ENCODE results near the gene RC3H1.
"Not testable (repeated sequence)": the region's sequence is repeated elsewhere in the genome, so short reads cannot be mapped to it uniquely, and the experiment has no call there.

The RC3H1 gene

GRCh38 chr1:173946380-173946921 is 75.7 kb downstream of the RC3H1 start:
- no peak for DNase-seq

GRCh38 chr1:173937062-173937461 is 85.1 kb downstream of the RC3H1 start:
- DNase-seq, result no peak

- no peak for DNase-seq
These were observed 87.7 kb downstream of the RC3H1 start for GRCh38 chr1:173934440-173934839.

DNA sequence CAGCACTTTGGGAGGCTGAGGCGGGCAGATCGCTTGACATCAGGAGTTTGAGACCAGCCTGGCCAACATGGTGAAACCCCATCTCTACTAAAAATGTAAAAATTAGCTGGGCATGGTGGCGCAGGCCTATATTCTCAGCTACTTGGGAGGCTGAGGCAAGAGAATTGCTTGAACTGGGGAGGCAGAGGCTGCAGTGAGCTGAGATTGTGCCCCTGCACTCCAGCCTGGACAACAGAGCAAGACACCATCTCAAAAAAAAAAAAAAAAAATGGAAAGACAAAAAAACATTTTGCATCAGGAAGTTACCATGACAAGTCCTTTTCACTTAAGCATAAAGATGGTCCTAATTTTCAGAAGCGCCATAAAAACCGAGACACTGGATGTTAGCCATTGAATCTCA is 91.6 kb downstream of the RC3H1 start:
- not testable (repeated sequence) for DNase-seq

DNA sequence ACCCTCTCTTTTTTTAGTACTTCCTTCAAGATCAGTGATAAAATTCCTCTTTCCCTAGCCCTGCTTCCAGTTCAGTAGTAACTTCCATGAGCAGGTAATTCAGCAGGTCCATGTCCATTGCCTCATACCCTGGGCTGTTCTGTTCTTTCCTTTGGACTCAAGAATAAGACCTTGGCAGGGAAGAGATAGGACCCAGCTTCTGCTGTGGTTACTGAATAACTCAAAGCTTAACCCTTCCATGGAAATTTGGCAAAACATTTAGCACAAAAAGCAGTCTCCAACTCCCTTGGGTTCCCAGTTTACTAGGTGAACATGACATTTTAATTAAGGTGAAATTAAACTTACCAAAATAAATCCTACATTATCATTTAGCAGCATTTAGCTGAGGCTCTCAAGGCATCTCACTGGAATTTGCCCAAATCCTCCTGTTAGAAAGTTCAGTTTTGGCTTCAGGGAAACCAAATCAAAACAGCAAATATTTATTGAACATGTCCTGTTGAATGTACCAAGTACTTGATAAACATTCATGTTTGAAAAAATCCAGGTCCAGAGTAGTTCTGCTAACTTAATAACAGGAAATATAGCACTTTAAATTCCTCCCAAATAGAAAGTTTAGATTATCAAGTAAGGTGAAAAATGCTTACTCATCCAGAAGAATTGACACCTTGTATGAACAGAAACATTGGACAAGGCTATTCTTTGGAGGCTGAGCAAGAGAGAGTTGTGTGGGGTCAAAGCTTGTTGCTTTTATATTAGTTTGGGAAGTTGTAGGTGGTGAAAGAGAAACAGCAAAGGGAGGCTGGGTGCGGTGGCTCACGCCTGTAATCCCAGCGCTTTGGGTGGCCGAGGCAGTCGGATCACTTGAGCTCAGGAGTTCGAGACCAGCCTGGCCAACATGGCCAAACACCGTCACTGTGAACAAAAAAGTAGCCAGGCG is 96.6 kb downstream of the RC3H1 start:
- DNase-seq, result no peak

DNA sequence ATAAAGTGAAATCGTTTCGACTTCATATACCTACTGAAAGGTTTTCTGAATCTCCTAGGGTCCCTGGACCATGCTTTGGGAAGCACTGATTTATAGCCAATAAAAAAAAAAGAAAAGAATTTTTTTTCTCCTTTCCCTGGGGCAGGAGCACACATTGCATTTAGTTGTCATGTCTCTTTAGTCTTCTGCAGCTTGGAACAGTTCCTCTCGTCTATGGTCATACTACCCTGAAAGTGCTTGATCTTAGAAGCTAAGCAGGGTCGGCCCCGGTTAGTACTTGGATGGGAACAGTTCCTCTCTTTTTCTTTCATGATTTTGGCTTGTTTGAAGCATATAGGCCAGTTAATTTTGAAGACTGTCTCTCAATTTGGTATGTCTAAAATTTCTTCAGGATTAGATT is 101.3 kb downstream of the RC3H1 start:
- DNase-seq, result no peak

- no peak for DNase-seq
These were observed 104.3 kb downstream of the RC3H1 start for GRCh38 chr1:173917635-173918493.

GRCh38 chr1:173917149-173917548 is 105.0 kb downstream of the RC3H1 start, which contains the start of gene SERPINC1:
TSS of gene SERPINC1 (minus strand) at chr1:173917327. CDS start at chr1:173917259, 68 bp downstream.
- no peak for DNase-seq

DNA sequence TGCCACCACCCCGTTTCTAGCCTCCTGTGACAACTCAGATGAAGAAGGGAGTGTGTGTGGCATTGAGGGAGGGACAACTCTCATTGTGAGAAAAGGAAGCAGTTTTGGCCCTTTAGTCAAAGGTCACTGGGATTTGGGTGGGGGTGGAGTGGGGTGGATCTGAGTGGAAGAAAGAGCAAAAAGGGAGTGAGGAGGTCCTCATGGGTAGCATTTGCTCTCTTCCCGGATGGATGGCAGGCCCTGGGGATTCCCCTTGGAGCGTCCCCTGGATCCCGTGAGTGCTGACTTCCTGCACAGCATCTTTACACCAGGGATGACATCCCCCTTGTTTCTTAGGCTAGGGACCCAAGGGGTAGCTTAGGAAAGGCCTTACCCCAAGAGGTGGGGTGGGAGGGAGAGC is 105.5 kb downstream of the RC3H1 start:
- DNase-seq, result no peak

DNA sequence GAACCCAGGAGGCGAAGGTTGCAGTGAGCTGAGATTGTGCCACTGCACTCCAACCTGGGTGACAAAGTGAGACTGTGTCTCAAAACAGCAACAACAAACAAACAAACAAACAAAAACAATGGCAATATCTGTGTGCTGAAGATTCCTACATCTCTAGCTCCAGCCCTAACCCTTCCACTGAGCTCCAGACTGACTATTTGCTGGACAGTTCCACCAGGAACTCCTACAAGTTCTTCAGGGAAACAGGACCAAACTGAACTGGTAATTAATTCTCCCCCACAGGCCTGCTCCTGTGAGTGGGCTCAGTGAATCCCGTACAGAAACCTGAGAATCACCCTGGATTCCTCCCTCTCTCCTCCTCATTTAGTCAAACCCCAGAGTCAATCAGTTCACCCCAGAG is 106.6 kb downstream of the RC3H1 start:
- no peak for DNase-seq

GRCh38 chr1:173914366-173914871 is 107.7 kb downstream of the RC3H1 start:
- DNase-seq, result no peak

DNA sequence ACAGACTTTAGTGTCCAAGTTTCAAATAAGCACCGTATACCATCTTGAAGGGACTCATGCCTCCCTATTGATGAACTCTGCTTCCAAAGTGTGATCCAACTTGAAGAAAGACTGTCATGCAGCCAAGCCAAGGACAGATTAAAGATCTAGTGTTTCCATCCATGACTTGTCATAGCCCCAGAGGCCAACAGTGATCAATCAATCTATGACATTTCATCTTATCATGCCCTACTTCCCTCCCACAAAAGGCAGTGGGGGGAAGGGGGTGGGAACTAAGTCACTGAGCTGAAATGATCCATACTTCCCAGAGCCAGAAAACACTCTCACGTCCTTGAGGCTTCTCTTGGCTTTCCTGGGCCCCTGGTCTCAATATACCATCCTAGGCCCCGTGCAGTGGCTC is 109.0 kb downstream of the RC3H1 start:
- no peak for DNase-seq

DNA sequence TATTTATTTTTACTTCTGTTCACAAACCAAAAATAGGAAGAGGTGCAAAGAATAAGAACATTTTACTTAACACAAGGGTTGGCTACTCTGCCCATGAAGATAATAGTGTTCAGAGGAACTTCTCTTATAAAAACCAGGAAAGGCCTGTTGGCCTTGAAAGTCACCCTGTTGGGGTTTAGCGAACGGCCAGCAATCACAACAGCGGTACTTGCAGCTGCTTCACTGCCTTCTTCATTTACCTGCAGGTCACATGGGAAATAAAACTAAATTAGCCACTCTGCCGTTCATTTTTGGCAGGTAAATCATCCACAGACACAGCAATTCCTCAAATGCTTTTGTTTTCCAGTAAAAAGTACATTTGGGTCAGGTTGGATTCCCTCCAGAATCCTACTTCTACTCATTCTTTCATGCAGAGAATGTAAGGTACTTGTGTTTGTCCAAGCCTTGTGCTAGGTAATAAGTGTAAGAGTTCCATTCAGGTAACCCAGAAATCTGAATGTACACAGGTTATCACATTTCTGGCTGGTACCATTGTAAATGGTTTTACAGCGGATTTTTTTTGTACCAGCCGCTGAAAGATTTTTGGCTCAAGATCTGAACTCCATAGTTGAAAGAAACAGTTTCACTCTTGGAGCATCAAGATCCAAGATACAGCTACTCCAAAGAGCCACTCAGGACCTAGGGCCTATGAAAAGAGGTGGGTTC is 118.2 kb downstream of the RC3H1 start:
- DNase-seq, result peak; percentile 73

DNA sequence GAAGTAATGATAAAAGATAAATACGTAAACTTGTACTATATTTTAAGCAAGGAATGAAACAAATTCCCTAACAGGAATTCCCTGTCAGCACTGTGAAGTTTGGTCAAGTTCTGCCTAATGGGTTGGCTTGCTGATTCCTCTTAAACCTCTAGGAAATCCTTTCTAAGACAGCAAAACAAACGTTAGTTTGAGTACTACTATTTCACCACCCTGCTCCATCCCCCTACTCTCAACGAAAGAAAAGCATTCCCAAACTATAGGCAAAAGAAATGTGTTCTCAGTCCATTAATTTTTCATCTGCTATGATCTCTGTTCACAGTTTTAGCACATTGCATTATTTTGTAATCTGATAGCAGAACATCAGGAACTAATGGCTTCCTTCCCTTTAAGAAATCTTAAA is 121.2 kb downstream of the RC3H1 start:
- DNase-seq, result no peak

DNA sequence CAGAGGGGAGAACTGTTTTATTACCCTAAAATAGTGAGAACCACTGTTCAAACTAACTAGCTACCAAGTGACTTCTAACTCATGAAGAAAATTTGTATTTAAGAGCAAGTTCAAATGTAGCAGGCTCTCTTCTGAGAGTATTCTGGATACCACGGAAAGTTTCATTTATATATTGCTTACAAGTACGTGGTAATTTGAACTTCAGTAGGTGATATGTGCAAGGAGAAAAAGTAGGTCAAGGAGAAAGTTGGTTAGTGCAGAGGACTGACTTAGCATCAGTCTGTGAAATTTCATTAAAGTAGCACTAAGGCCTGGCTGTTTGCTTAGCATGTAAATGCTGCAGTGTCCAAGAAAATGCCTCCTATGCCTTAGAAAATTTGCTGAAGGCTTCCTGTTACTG is 121.7 kb downstream of the RC3H1 start:
- DNase-seq, result no peak

- DNase-seq, result no peak
These were observed 128.0 kb downstream of the RC3H1 start for GRCh38 chr1:173894189-173894588.

DNA sequence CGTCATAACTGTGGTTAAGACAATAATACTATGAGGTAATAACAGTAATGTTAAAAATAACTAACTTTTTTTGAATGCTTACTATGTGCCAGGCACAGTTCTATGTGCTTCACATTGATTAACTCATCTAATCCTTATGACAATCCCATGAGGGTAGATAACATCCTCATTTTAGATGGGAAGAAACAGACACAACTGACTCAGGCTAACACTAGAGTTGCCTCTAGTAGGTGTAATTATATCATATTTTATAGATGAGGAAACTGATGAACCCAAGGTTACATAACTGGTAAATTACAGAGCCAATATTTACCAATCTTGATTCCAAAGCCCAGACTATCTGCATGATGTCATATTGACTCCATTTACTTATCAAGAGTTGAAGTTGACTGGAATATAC is 128.5 kb downstream of the RC3H1 start:
- no peak for DNase-seq

DNA sequence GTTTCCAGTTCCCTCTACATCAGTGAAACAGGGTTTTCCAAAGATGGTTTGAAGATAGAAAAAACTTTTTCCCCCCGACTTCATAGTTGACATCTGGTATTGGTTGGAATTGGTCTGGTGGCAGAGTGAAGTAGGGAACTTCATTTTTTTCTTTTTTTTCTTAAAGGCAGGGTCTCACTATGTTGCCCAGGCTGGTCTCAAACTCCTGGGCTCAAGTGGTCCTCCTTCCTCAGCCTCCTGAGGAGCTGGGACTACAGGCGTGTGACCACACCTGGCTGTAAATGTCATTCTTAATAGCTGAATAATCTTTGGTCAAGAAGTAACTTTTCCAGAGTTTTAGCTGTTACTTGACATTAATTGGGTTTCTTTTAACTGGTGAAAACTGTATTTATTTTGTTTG is 132.3 kb downstream of the RC3H1 start:
- DNase-seq, result no peak

DNA sequence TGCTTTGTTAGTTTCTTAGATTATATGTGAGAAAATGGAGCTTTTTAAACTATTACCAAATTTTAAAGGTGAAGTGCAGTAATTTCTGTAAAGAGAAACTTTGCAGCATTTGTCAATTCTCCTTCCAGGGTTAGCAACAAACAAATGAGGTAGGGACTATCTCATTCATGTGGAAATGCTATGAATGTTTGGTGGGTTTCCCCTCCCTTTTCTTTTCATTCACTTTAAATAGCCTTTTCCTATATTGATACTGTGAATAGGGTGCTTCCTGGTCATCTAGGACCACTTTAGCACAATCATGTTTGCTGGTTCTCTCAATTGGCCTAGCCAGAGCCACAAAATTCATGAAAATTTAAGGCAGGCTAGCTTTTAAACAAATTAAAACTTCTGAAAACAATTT is 133.4 kb downstream of the RC3H1 start:
- no peak for DNase-seq

GRCh38 chr1:173887627-173888026 is 134.5 kb downstream of the RC3H1 start:
- no peak for DNase-seq

GRCh38 chr1:173886746-173887611 is 135.2 kb downstream of the RC3H1 start:
- DNase-seq, result no peak

DNA sequence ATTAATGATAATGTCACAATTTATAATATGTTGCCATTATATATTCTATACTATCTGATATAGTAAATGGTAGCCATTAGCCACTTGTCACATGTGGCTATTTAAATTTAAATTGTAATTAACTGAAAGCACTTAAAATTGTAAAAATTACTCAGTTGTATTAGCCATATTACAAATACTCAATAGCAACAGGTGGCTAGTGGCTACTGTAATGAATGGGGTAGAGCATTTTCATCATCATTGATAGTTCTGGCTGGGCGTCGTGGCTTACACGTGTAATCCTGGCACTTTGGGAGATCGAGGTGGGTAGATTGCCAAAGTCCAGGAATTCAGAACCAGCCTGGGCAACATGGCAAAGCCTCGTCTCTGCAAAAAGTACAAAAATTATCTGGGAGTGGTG is 137.5 kb downstream of the RC3H1 start:
- DNase-seq, result no peak
